Nephron (organoid): ENCODE measurements around the gene GNPDA2.

Source experiments
- H3K27ac Mint-ChIP-seq, 3 experiments: 2 replicates each; pipeline ENCODE4 v1.8.0; 2020; ENCODE audit warnings: mixed read lengths in 3 of 3, mild to moderate bottlenecking in 2 of 3, moderate library complexity in 1 of 3
- H3K27me3 Mint-ChIP-seq: 2 replicates; pipeline ENCODE4 v1.8.0; 2021; ENCODE audit warnings: low read depth, mild to moderate bottlenecking, moderate library complexity, mixed read lengths
- H3K36me3 Mint-ChIP-seq: 2 replicates; pipeline ENCODE4 v1.8.0; 2020; ENCODE audit warnings: low read depth, mixed read lengths
- H3K4me1 Mint-ChIP-seq: 2 replicates; pipeline ENCODE4 v1.8.0; 2020; ENCODE audit warnings: mixed read lengths
- H3K4me3 Mint-ChIP-seq, 3 experiments: 2 replicates each; pipeline ENCODE4 v1.8.0; 2020; ENCODE audit warnings: mild to moderate bottlenecking in 3 of 3, mixed read lengths in 3 of 3, moderate library complexity in 2 of 3
- H3K9me3 Mint-ChIP-seq: 2 replicates; pipeline ENCODE4 v1.8.0; 2020; ENCODE audit warnings: mixed read lengths
- TF ChIP-seq, protein P1 (sequence below), 3 experiments: fragments of 200-600 bp; sonication (generic); IDR thresholded peaks; one replicate each; pipeline ENCODE4 v1.5.0; 2021; ENCODE audit warnings: antibody characterized with exemption in 3 of 3; ENCODE audit not compliant: unreplicated experiment in 3 of 3

GNPDA2 gene

DNA sequence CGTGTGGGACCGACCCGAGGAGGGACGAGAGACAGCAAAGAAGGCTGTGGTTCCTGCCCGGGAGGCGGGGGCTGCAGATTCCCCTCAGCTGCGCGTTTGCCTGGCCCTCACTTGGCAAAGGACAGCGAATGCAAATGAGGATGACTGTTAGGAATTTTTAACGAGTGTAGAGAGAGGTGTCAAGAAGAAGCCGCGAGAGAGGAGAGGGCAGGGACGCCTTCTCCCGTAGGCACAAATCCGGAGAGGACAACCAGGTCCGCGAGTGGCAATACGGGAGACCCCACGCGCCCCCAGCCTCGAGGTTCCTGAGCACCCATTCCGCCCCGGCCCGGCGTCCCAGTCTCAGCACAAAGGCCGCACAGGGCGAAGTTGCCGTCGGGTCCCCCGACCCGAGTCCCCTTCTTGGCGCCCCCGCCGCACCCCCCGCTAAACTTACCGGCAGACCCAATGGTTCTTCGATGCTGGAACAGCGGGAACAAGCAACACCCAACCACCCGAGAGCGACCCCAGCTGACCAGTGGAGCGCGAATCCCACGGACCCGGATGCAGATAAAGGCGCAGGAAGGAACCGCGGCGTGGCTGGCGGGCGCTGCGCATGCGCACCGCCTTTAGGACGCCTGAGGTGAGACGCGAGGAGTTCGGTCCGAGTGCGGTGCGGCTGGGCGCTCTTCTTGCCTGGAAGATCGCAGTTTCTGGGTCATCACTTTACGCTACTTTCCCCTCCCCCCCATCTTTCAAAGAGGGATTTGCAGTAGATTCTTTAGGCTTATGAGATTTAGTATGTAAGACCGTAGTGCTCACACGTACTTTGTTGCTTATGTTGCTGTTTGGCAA lies at the start of gene GNPDA2:
TSS of gene GNPDA2 (minus strand) at position 519 of the 834 bp plus-strand sequence. CDS start 4,349 bp downstream, outside the sequence.
- H3K4me1 Mint-ChIP-seq = peaks cover 27% of the 10 kb centered on the region
- H3K27ac Mint-ChIP-seq = peak within 1 kb of the TSS; percentile 61 to 85 (median 67)
- no peaks in the 10 kb centered on the region for H3K9me3 Mint-ChIP-seq
- TF ChIP-seq, protein P1, sequence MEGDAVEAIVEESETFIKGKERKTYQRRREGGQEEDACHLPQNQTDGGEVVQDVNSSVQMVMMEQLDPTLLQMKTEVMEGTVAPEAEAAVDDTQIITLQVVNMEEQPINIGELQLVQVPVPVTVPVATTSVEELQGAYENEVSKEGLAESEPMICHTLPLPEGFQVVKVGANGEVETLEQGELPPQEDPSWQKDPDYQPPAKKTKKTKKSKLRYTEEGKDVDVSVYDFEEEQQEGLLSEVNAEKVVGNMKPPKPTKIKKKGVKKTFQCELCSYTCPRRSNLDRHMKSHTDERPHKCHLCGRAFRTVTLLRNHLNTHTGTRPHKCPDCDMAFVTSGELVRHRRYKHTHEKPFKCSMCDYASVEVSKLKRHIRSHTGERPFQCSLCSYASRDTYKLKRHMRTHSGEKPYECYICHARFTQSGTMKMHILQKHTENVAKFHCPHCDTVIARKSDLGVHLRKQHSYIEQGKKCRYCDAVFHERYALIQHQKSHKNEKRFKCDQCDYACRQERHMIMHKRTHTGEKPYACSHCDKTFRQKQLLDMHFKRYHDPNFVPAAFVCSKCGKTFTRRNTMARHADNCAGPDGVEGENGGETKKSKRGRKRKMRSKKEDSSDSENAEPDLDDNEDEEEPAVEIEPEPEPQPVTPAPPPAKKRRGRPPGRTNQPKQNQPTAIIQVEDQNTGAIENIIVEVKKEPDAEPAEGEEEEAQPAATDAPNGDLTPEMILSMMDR (IDR thresholded peaks at IDR 0.05; ENCODE audit: unreplicated experiment in 3 of 3) = peak in 1 of 3 experiments; percentile 30
- H3K36me3 Mint-ChIP-seq = no peaks in the 10 kb centered on the region
- H3K4me3 Mint-ChIP-seq = peak within 1 kb of the TSS; percentile 84 to 99 (median 89)
- H3K27me3 Mint-ChIP-seq = peaks cover 4% of the 10 kb centered on the region

DNA sequence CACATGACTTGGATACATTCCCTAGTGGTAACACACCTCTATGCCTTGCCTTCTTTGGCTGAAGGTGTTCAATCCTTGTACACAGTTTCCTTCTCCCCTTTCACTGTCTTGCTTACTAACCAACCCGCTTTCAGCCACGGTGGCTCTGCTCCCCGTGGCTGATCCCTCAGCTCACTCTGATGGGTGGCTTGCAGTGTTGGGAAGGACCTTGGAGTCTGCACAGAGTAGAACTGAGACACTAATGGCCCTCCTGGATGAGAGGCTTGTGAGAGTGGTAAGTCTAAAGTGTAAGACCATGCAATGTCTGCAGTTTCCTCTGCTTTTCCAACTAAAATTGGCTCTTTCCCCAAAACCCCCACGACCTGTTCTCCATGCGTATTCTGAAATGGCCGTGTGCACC lies 46.0 kb upstream of the GNPDA2 start:
- TF ChIP-seq, protein P1 (IDR thresholded peaks at IDR 0.05; ENCODE audit: unreplicated experiment in 3 of 3) = no peak
- peaks cover 19% of the 10 kb centered on the region for H3K9me3 Mint-ChIP-seq
- H3K4me3 Mint-ChIP-seq = no peak overlapping the region
- no peaks in the 10 kb centered on the region for H3K36me3 Mint-ChIP-seq
- H3K27me3 Mint-ChIP-seq = no peaks in the 10 kb centered on the region
- H3K27ac Mint-ChIP-seq = no peak overlapping the region
- no peaks in the 10 kb centered on the region for H3K4me1 Mint-ChIP-seq

DNA sequence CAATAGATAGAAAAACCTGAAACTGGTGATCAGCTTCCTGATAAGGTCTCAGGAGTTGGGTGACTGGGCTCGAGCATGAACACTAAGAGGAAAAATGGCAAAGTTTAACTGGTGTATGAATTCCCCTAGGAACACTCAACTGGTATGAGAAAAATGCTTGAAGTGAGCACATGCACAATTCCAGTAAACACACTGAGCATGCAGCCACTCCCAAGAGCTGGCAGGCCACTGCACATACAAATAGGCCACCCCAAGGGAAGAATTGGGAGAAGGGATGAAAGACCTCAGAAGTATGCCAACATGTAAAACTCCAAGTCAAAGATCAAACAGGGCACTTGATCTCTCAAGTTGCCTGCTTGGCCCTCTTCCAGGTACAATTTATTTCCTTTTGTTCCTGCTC lies 45.4 kb upstream of the GNPDA2 start:
- H3K4me1 Mint-ChIP-seq = no peaks in the 10 kb centered on the region
- H3K27me3 Mint-ChIP-seq = no peaks in the 10 kb centered on the region
- TF ChIP-seq, protein P1 (IDR thresholded peaks at IDR 0.05; ENCODE audit: unreplicated experiment in 3 of 3) = no peak
- no peak overlapping the region for H3K27ac Mint-ChIP-seq
- H3K9me3 Mint-ChIP-seq = peaks cover 19% of the 10 kb centered on the region
- H3K4me3 Mint-ChIP-seq = no peak overlapping the region
- H3K36me3 Mint-ChIP-seq = no peaks in the 10 kb centered on the region

DNA sequence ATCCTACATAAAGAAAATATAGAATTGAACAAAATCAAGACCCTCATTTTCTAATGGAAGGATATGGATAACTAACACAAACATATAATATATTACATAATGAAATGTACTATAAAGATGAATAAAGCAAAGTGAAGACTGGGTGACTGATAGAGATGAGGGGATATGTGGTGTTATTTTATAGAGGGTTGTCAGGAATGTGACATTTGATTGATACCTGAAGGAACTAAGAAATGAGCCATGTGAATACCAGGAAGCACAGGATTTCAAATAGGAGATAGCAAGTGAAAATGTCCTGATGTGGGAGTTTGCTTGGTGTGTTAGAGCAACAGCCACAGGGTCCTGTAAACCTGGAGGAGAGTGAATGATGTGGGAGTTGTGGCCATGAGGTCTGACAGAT lies 40.1 kb upstream of the GNPDA2 start:
- TF ChIP-seq, protein P1 (IDR thresholded peaks at IDR 0.05; ENCODE audit: unreplicated experiment in 3 of 3) = no peak

DNA sequence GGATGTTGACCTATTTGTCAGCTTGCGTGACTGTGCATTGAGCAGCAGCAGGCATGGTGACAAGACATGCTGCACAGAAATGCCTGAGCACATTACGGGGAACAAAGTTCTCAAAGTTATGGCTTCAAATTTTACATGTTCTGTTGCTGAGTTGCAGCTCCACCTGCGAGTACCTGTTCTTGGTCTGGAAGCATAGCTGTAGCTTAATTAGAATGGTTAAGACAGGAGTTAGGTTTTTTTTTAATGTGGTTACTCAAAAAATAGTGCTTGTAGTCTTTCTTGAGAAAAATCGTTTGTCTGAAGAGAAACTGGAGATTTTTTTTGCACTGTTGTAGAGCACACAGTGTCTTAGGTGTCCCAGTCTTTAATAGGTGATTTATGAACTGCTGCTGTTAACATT lies 38.8 kb upstream of the GNPDA2 start:
- TF ChIP-seq, protein P1 (IDR thresholded peaks at IDR 0.05; ENCODE audit: unreplicated experiment in 3 of 3) = no peak
- H3K27ac Mint-ChIP-seq = peak overlapping the region; percentile 63 to 90 (median 75)
- H3K27me3 Mint-ChIP-seq = no peaks in the 10 kb centered on the region
- H3K4me3 Mint-ChIP-seq = peak overlapping the region in 1 of 3 experiments; percentile 26
- peaks cover 3% of the 10 kb centered on the region for H3K9me3 Mint-ChIP-seq
- H3K4me1 Mint-ChIP-seq = peaks cover 9% of the 10 kb centered on the region
- no peaks in the 10 kb centered on the region for H3K36me3 Mint-ChIP-seq

More for the DNA sequence above, 40.1 kb upstream of the GNPDA2 start:
- H3K27me3 Mint-ChIP-seq = no peaks in the 10 kb centered on the region
- H3K4me1 Mint-ChIP-seq = peaks cover under 1% of the 10 kb centered on the region
- peaks cover 3% of the 10 kb centered on the region for H3K9me3 Mint-ChIP-seq
- no peaks in the 10 kb centered on the region for H3K36me3 Mint-ChIP-seq
- H3K4me3 Mint-ChIP-seq = no peak overlapping the region
- peak overlapping the region in 1 of 3 experiments; percentile 34 for H3K27ac Mint-ChIP-seq
